HepG2 (cell line): ENCODE data around the gene PTGIS.

ENCODE experiments used
- SMAD3 ChIP-seq: sonication (generic); formaldehyde crosslinking; IDR thresholded peaks from 2 replicates; pipeline ENCODE4 v1.4.0; 2020; ENCODE audit warnings: missing genetic modification reagents
- STAT5B ChIP-seq: sonication (generic); formaldehyde crosslinking; IDR thresholded peaks from 2 replicates; pipeline ENCODE4 v1.4.0; 2020; ENCODE audit warnings: missing genetic modification reagents
- XRCC5 ChIP-seq: fragments of 200-400 bp; formaldehyde crosslinking; optimal IDR thresholded peaks from 2 replicates; pipeline ENCODE3; 2017; ENCODE audit warnings: mild to moderate bottlenecking, low read length

GRCh38 chr20:49478266-49478665 is 89.7 kb downstream of the PTGIS start:
- TF ChIP-seq SMAD3 (CRISPR knock-in tag) (no peak), STAT5B (no peak), XRCC5 (no peak)
